Measurements from ENCODE around the gene MPP1. TPM values are rescaled to one million over a fixed set of nuclear protein-coding genes. Genes with fewer than 3 reads are reported as not detected.
A peak's percentile ranks its signal among the peaks of the same experiment; 100 is the strongest.

The MPP1 gene
- total RNA-seq, 4 donors from 2014 or later = 41.8 to 162 (median 45.5) TPM

DNA sequence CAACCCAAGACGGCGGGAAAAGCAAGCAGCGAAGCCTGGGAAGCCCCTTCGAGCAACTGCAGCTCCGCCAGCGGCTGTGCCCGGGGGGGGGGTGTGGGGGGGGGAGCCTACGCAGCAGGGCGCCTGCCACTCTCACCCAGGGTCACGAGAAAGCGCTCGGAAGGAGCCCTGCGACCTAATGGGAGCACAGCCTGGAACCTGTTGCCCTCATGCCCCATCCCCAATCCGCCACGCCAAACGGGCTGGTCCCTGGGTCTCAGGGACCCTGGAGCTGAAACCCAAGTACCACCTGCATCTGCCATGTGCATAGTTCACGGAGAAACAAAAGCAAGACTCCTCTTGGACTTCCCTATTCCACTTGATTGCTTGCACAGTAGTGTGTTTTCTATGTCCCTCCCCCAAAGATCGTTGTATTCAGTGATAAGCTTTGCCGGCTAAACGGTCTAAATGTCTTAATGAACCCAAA lies 54.0 kb downstream of the MPP1 start:
- DNase-seq (ENCODE audit: low spot score) (no peak), ATAC-seq (ENCODE audit: low FRiP score) (no peak)
- TF ChIP-seq CTCF (IDR thresholded peaks at IDR 0.05) = no peak

DNA sequence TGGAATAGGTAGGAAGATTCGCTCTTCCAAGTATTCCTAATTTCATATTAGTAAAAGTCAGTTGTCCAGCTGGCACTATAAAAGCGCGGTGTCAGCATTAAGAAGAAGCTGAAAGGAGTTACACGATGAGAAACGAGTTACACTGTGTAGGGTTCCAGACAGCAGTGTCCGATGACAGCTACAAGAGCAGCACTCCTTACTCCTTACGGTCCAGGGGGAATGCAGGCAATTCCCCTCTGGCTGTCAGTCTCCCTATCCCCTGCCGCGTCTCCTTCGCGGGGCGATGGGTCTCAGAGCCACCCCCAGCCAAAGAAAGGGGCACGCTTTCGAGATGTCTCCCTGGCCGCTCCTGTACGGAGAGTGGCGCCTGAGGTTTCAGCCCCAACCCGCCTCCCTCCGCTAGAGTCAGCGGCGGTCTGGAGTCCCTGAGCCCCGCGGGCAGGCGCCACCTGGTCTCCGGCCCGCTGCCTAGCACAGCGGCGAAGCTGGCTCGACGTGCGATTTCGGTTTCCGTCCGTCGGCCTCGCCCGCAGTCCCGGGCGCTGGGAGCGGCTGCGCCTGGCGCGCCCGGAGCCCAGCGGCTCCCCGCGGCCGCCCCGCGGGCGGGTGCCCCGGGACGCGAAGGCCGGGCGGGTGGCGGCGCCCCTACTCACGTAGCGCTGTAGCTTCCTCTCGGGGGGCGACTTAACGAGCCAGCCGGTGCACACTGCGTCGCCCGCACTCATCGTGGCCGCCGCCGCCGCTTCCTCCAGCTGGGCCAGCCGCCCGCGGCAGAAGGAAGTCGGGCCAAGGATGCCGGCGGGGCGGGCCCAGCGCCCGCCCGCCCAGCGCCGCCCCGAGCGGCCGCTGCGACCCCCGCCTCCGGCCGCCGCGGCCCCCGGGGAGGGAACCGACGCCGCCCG lies 54.7 kb downstream of the MPP1 start, which contains the start of gene GAB3:
GAB3 (minus strand) TSS at position 777 of the 902 bp plus-strand sequence; CDS start at position 725, 52 bp downstream.
- no peak for DNase-seq (ENCODE audit: low spot score)

DNA sequence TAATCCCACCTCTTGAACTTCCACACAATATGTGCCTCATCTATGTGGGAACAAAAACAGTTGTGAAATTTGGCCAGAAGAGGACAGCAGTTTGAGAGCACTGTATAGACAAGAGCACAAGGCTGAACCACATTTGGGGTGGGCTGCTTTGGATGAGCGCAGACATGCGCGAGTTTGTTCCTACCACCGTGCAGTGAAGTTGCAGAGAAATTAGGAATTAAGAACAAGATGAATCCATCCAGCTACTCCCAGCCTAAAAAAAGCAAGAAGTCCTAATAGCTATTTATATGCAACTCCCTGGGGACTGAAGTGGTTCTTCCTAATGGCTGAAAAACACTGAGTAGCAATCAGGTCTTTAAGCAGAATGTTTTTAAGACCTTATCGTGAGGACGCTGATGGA lies 55.4 kb downstream of the MPP1 start:
- DNase-seq (ENCODE audit: low spot score) (no peak), ATAC-seq (ENCODE audit: low FRiP score) (no peak)
- TF ChIP-seq CTCF (IDR thresholded peaks at IDR 0.05) = no peak

More for the DNA sequence above, 54.7 kb downstream of the MPP1 start, which contains the start of gene GAB3:
- no peak for TF ChIP-seq CTCF (IDR thresholded peaks at IDR 0.05)
- ATAC-seq (ENCODE audit: low FRiP score) = peak; percentile 61

GRCh38 chrX:154748712-154749339 lies 56.5 kb downstream of the MPP1 start:
- peak in 1 of 3 donors; percentile 22 for TF ChIP-seq CTCF (IDR thresholded peaks at IDR 0.05)
- DNase-seq (ENCODE audit: low spot score) (no peak), ATAC-seq (ENCODE audit: low FRiP score) (no peak)

DNA sequence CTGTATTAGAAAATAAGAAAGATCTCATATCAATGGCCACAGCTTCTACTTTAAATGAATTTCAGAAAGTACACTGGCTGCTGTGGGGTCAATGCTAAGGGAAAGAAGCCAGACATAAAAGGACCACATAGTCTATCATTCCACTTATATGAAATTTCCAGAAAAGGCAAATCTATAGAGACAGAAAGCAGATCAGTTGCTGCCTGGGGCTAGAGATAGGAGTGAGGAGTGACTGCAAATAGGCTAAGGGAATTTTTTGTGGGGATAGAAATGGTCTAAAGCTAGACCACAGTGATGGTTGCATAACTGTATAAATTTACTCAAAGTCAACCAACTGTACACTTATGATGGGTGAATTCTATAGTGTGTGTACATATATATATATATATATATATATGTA lies 62.7 kb downstream of the MPP1 start:
- no peak for TF ChIP-seq CTCF (IDR thresholded peaks at IDR 0.05)
- no peak for ATAC-seq (ENCODE audit: low FRiP score)
- DNase-seq (ENCODE audit: low spot score) = no peak

DNA sequence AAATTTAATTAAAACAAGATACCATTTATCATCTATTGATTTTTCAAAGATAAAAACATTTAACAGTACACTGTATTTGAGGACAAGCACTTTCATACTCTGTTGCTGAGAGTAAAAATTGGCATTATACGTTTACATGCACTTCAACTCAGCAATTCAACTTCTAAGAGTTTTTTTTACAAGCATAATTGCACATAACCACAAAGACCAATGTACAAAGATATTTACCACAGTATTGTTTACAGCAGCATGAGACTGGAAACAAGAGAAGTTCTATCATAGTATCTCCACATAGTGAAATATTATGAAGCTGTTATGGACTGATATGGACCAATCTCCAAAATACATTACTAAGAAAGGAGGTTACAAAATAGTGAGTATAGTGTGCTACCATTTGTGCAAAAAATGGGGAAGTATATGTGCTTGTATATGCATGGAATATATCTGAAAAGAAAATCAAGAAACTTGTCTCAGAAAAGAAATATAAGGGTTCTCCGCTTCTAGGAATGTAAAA lies 65.3 kb downstream of the MPP1 start:
- no peak for TF ChIP-seq CTCF (IDR thresholded peaks at IDR 0.05)
- no peak for DNase-seq (ENCODE audit: low spot score)
- no peak for ATAC-seq (ENCODE audit: low FRiP score)
